SK-N-SH treated with all-trans-retinoic acid at 6 μM for 48 hours (cell line): Measurements from ENCODE around the gene UBR1.

Source experiments
- ATAC-seq: fragments of 200-7000 bp; cut with Tn5 transposase; 3 replicates; pipeline ENCODE4 v1.9.1; 2020; ENCODE audit warnings: mild to moderate bottlenecking, moderate library complexity
- ARNTL ChIP-seq: fragments of 450-650 bp; formaldehyde crosslinking; IDR thresholded peaks from 2 replicates; pipeline ENCODE4 v1.5.0; 2020; ENCODE audit warnings: low read depth, mild to moderate bottlenecking, moderate library complexity, borderline replicate concordance
- BACH2 ChIP-seq: fragments of 250-450 bp; sonication (Bioruptor Pico); IDR thresholded peaks from 2 replicates; pipeline ENCODE4 v1.9.0; 2021; ENCODE audit warnings: mild to moderate bottlenecking, borderline replicate concordance
- CSDC2 ChIP-seq: fragments of 250-450 bp; sonication (Bioruptor Pico); IDR thresholded peaks from 2 replicates; pipeline ENCODE4 v1.5.0; 2020; ENCODE audit warnings: mild to moderate bottlenecking, moderate library complexity
- CSRNP3 ChIP-seq: fragments of 250-450 bp; sonication (Bioruptor Pico); IDR thresholded peaks from 2 replicates; pipeline ENCODE4 v1.5.1; 2021; ENCODE audit warnings: mild to moderate bottlenecking, moderate library complexity
- ESRRG ChIP-seq: fragments of 250-450 bp; sonication (Bioruptor Pico); IDR thresholded peaks from 2 replicates; pipeline ENCODE4 v1.6.1; 2021; ENCODE audit warnings: mild to moderate bottlenecking
- GLIS3 ChIP-seq: fragments of 250-450 bp; sonication (Bioruptor Pico); IDR thresholded peaks from 2 replicates; pipeline ENCODE4 v1.5.0; 2020; ENCODE audit warnings: mild to moderate bottlenecking, moderate library complexity
- OSR1 ChIP-seq: fragments of 250-450 bp; sonication (Bioruptor Pico); IDR thresholded peaks from 2 replicates; pipeline ENCODE4 v1.8.0; 2022; ENCODE audit warnings: moderate library complexity, mild to moderate bottlenecking, inconsistent platforms
- PATZ1 ChIP-seq: fragments of 250-450 bp; sonication (Bioruptor Pico); IDR thresholded peaks from 2 replicates; pipeline ENCODE4 v1.8.0; 2020; ENCODE audit warnings: mild to moderate bottlenecking, moderate library complexity, borderline replicate concordance
- POU6F1 ChIP-seq: fragments of 250-450 bp; sonication (Bioruptor Pico); IDR thresholded peaks from 2 replicates; pipeline ENCODE4 v1.8.0; 2021; ENCODE audit warnings: low read depth, mild to moderate bottlenecking, moderate library complexity, borderline replicate concordance
- RARB ChIP-seq: fragments of 250-450 bp; sonication (Bioruptor Pico); IDR thresholded peaks from 2 replicates; pipeline ENCODE4 v1.8.0; 2021; ENCODE audit warnings: mild to moderate bottlenecking, moderate library complexity
- SNAI2 ChIP-seq: fragments of 250-450 bp; sonication (Bioruptor Pico); IDR thresholded peaks from 2 replicates; pipeline ENCODE4 v1.5.0; 2020; ENCODE audit warnings: mild to moderate bottlenecking, moderate library complexity
- TCF4 ChIP-seq: fragments of 250-450 bp; sonication (Bioruptor Pico); IDR thresholded peaks from 2 replicates; pipeline ENCODE4 v1.8.0; 2021; ENCODE audit warnings: mild to moderate bottlenecking, moderate library complexity, borderline replicate concordance
- TOX ChIP-seq: fragments of 250-450 bp; sonication (Bioruptor Pico); IDR thresholded peaks from 2 replicates; pipeline ENCODE4 v1.8.0; 2021; ENCODE audit warnings: mild to moderate bottlenecking, moderate library complexity, borderline replicate concordance
- TSHZ2 ChIP-seq: fragments of 250-450 bp; sonication (Bioruptor Pico); IDR thresholded peaks from 2 replicates; pipeline ENCODE4 v1.5.0; 2020; ENCODE audit warnings: mild to moderate bottlenecking, moderate library complexity
- ZC3H10 ChIP-seq: fragments of 250-450 bp; sonication (Bioruptor Pico); IDR thresholded peaks from 2 replicates; pipeline ENCODE4 v1.5.1; 2021; ENCODE audit warnings: mild to moderate bottlenecking, moderate library complexity
- ZFP3 ChIP-seq: fragments of 250-450 bp; sonication (Bioruptor Pico); IDR thresholded peaks from 2 replicates; pipeline ENCODE4 v1.5.0; 2020; ENCODE audit warnings: mild to moderate bottlenecking, moderate library complexity
- ZFP30 ChIP-seq: fragments of 450-650 bp; formaldehyde crosslinking; IDR thresholded peaks from 2 replicates; pipeline ENCODE4 v1.5.0; 2022; ENCODE audit warnings: mild to moderate bottlenecking, moderate library complexity
- ZNF565 ChIP-seq: fragments of 450-650 bp; formaldehyde crosslinking; conservative IDR thresholded peaks from 2 replicates; pipeline ENCODE4 v1.5.0; 2020; ENCODE audit warnings: low read depth, mild to moderate bottlenecking, moderate library complexity
- ZNF70 ChIP-seq: fragments of 450-650 bp; formaldehyde crosslinking; IDR thresholded peaks from 2 replicates; pipeline ENCODE4 v1.5.0; 2020; ENCODE audit warnings: mild to moderate bottlenecking, moderate library complexity
- ZNF8 ChIP-seq: fragments of 450-650 bp; formaldehyde crosslinking; IDR thresholded peaks from 2 replicates; pipeline ENCODE4 v1.5.0; 2020; ENCODE audit warnings: mild to moderate bottlenecking, moderate library complexity

Gene UBR1

GRCh38 chr15:43070249-43070648 is 35.6 kb downstream of the UBR1 start (continued):
- no peak for TF ChIP-seq TOX (CRISPR knock-in tag)
- no peak for TF ChIP-seq BACH2 (CRISPR knock-in tag)
- TF ChIP-seq PATZ1 (CRISPR knock-in tag), result no peak

GRCh38 chr15:43067717-43068461 is 37.9 kb downstream of the UBR1 start:
- no peak for TF ChIP-seq TOX (CRISPR knock-in tag)

GRCh38 chr15:43056696-43057095 is 49.1 kb downstream of the UBR1 start:
- no peak for TF ChIP-seq ZFP30 (CRISPR knock-in tag)
- TF ChIP-seq SNAI2, result no peak
- no peak for TF ChIP-seq PATZ1 (CRISPR knock-in tag)
- ATAC-seq, result no peak

More at GRCh38 chr15:43067717-43068461, 37.9 kb downstream of the UBR1 start:
- ATAC-seq, result no peak

GRCh38 chr15:43052860-43053259 is 53.0 kb downstream of the UBR1 start:
- no peak for TF ChIP-seq TOX (CRISPR knock-in tag)
- TF ChIP-seq CSRNP3, result no peak
- TF ChIP-seq ZNF565 (CRISPR knock-in tag), result no peak
- no peak for TF ChIP-seq ESRRG (CRISPR knock-in tag)
- no peak for TF ChIP-seq ZNF8 (CRISPR knock-in tag)
- no peak for TF ChIP-seq ZNF70 (CRISPR knock-in tag)
- TF ChIP-seq GLIS3, result no peak
- no peak for TF ChIP-seq ZFP3 (CRISPR knock-in tag)
- TF ChIP-seq PATZ1 (CRISPR knock-in tag), result no peak
- no peak for TF ChIP-seq ZC3H10 (CRISPR knock-in tag)
- TF ChIP-seq BACH2 (CRISPR knock-in tag), result no peak
- no peak for TF ChIP-seq SNAI2
- TF ChIP-seq TSHZ2, result no peak
- no peak for TF ChIP-seq POU6F1 (CRISPR knock-in tag)
- no peak for TF ChIP-seq ZFP30 (CRISPR knock-in tag)
- no peak for TF ChIP-seq RARB
- TF ChIP-seq CSDC2 (CRISPR knock-in tag), result no peak
- no peak for TF ChIP-seq ARNTL (CRISPR knock-in tag)
- no peak for TF ChIP-seq TCF4
- no peak for TF ChIP-seq OSR1 (CRISPR knock-in tag)
- ATAC-seq, result no peak
